SH-SY5Y (cell line): Measurements from ENCODE around the gene TEX29.

Experiments used
- GATA2 ChIP-seq: IDR thresholded peaks from 2 replicates; pipeline ENCODE4 v1.6.1; 2011; ENCODE audit warnings: mild to moderate bottlenecking, low read depth, low read length
- GATA3 ChIP-seq: IDR thresholded peaks from 2 replicates; pipeline ENCODE4 v1.6.1; 2011; ENCODE audit warnings: low read depth, mild to moderate bottlenecking, low read length, moderate library complexity

- TF ChIP-seq GATA2 (no peak), GATA3 (no peak)
Observed at GRCh38 chr13:111326981-111327642, 6.7 kb downstream of the TEX29 start.
